Measurements from ENCODE around the gene DNM3.

The DNM3 gene

DNA sequence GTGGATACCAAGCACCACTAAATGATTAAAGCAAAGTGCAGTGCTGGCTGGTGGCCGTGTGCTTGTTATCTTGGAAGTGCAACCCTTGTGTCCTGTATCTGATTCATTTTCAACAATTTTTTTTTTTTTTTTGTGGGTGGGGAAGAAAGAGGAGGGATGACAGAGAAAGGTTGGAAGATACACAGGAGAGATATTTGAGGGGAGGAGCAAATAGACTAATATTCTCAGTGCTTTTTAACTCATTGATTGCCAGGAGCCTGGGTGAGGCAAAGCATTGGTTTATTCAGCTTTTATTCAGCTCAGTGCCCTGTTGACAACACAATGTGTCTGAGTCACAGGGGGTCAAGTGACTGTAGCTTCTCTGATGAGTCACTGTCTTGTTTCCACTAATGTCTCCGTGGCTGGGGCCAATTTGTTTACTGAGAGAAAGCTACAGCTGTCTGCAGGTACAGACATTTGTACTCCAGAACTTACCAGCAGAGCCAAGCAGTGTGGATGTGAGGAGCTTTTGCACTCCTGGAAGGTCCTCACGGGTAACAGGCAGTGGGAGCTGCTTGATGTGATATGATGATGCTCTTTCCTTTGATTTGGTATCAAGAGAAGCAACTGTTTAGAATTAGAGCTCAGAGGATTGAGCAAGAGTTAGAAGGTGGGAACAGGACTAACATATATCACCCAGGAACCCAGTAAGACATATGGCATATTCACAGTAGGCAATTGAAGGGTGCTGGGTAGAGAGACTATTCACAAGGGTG, 23.6 kb upstream of the DNM3 start:
- DNase-seq (ENCODE audit: low read depth in 2 of 2, low spot score in 1 of 2): no peak

GRCh38 chr1:171819946-171820345, 21.4 kb upstream of the DNM3 start:
- no peak for DNase-seq (ENCODE audit: low read depth in 2 of 2, low spot score in 1 of 2)

GRCh38 chr1:171826973-171827372, 14.3 kb upstream of the DNM3 start:
- DNase-seq (ENCODE audit: low read depth in 2 of 2, low spot score in 1 of 2): no peak

DNA sequence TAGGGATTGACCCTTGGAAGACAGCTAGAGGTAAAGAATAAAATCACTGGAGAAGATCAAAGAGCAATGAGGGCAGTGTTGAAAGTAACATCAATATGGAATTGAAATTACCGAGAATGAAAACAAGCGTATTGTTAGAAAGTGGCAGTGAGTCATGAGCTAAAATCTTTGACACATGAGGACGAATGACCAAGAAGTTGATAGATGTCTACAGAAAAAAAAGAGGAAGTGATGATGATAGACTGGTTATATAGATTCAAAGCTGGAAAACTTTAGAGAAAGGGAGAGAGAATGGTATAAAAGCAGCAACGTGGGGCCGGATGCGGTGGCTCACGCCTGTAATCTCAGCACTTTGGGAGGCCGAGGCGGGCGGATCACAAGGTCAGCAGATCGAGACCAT, 12.5 kb upstream of the DNM3 start:
- no peak for DNase-seq (ENCODE audit: low read depth in 2 of 2, low spot score in 1 of 2)

GRCh38 chr1:171833091-171833825, 8.0 kb upstream of the DNM3 start:
- no peak for DNase-seq (ENCODE audit: low read depth in 2 of 2, low spot score in 1 of 2)

- DNase-seq (ENCODE audit: low read depth in 2 of 2, low spot score in 1 of 2): no peak
These were observed 6.5 kb upstream of the DNM3 start for GRCh38 chr1:171834821-171835220.

DNA sequence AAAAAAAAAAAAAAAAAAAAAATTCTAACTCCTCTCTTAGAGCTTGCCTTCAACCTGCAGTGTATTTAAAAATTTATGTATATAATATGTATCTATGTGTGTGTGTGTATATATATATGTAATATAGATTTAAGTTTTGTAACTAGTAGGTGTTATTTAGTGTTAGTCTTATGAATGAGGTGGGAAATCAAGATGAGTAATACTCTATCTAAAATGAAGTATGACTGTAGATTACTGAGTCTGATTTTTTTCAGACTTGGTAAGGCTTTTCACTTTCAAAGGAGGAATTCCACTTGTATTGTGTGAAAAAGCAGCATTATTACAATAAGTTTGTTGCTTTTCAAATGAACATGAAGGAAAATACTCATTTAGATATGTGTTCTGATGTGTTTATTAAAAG, 5.4 kb upstream of the DNM3 start:
- no peak for DNase-seq (ENCODE audit: low read depth in 2 of 2, low spot score in 1 of 2)

DNA sequence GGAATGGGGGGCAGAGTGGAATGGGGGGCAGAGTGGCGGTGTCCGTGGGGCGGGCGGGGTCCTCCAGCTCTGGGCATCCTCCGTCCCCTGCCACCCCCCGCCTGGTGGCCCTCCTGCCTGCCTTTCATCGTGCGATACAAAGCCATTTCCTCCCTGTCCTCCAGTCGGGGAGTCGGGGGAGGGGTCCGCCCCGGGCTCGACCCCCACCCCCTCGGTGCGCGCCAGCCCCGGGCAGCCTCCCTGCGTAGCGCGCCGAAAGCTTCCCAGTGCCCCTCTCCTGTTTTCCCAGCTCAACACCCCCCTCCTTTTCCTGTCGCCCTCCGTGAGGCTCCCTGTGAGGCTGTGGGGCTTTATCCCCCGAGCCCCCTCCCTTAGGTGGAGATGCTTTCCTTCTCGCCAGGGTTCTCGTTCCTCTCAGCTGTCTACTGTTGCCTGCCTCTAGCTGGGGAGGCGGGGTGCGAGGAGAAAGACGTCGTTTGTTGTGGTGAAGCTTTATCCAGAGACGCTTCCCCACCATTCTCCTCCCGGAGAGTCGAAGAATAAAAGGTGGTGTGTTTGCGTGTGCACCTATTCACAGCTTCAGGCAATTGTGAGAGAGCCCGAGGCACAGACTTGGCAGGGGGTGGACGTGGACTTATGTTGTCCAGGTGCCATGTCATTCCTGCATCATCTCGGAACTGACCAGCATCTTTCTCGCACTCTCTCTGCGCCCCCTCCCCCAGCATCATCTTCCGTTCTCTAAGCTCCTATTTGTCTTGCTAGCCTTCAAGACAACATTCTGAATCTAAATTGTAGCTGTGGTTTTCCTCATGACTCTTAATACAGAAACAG, 848 bp downstream of the DNM3 start:
- DNase-seq (ENCODE audit: low read depth in 2 of 2, low spot score in 1 of 2): no peak

- no peak for DNase-seq (ENCODE audit: low read depth in 2 of 2, low spot score in 1 of 2)
These were observed 3.1 kb downstream of the DNM3 start for GRCh38 chr1:171844381-171844780.

DNA sequence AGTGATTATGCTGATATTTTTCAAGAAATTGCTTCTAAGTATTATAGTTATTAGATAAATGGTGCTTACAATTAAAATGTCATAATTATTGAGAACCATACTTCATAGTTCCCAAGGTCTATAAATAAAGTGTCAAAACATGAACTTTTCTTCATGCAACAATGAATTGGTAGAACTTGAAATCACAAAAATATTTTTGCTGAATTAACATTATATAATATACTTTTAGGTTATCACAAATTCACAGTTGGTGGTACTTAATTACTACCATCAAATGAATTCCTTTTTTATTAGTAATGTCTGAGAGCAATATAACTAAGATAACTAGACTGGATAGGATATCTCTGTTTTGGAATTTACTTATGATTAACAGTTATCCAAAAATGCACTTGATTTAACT, 4.7 kb downstream of the DNM3 start:
- DNase-seq (ENCODE audit: low read depth in 2 of 2, low spot score in 1 of 2): no peak

DNA sequence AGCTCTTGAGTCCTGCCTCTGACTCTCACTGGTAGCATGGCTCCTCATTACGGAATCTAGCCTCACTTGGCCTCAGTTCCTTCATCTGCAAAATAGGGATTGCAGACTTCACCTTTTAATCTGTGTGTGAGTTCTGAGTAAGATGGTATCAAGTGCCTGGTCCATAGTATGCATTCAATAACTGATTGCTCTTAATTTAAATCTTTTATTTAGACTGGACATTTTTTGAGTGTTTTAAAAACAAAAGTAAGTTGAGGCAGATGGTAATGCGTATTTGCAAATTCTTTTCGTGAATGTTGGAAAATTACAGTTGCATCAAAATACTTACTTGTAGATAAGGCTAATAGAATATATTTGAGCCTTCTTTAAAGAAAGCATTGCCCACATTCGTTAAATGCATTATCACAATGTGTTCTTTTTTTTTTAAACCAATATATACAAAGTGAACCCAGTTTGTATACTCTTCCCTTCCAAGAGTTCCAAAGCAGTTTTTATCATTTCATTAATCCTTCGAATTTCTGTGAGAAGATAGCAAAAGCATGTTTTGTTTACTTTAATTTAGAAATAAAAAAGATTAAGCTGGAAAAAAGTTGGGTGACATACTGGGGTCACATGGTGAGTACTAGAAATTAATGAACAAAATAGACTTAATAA, 8.1 kb downstream of the DNM3 start:
- no peak for DNase-seq (ENCODE audit: low read depth in 2 of 2, low spot score in 1 of 2)

- no peak for DNase-seq (ENCODE audit: low read depth in 2 of 2, low spot score in 1 of 2)
These were observed 9.5 kb downstream of the DNM3 start for GRCh38 chr1:171850651-171851350.

GRCh38 chr1:171852272-171852671, 11.0 kb downstream of the DNM3 start:
- no peak for DNase-seq (ENCODE audit: low read depth in 2 of 2, low spot score in 1 of 2)

DNA sequence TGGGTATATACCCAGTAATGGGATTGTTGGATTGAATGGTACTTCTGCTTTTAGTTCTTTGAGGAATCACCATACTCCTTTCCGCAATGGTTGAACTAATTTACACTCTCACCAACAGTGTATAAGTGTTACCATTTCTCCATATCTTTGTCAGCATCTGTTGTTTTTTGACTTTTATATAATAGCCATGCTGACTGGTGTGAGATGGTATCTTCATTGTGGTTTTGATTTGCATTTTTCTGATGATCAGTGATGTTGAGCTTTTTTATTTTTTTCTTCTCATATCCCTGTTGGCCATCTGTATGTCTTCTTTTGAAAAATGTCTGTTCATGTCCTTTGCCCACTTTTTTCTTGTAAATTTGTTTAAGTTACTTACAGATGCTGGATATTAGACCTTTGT, 14.1 kb downstream of the DNM3 start:
- no peak for DNase-seq (ENCODE audit: low read depth in 2 of 2, low spot score in 1 of 2)

DNA sequence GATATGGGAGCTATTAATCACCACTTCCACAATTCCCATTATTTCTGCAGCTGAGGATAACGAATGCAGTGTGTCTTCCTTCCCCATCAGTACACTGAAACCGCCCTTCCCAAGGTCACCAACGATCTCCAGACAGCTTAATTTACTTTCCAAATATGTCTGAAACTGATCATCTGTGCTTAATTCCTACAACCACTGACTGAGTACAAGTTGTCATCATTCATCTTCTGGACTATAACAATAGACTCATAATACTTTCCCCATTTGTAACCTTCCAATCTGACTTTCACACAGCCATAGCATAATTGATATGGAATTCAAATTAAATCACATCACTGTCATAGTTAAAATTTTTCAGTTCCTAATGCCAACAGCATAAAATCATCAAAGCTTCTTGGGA, 17.4 kb downstream of the DNM3 start:
- no peak for DNase-seq (ENCODE audit: low read depth in 2 of 2, low spot score in 1 of 2)

DNA sequence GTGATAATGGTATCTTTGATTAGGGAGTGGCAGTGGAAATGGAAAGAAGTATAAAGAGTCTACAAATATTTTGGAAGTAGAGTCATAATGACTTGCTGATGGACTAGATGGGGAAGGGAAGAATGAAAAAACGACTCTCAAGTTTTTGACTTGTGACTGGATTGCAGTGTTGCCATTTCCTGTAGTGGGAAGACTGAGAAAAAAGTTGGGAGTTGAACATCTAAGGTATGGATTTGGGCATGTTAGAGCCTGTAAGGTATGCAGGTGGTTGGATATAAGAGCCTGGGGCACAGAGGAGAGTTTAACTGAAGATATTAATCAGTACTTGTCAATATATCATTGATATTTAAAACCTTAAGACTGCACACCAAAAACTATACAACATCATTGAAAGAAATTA, 19.4 kb downstream of the DNM3 start:
- DNase-seq (ENCODE audit: low read depth in 2 of 2, low spot score in 1 of 2): no peak

DNA sequence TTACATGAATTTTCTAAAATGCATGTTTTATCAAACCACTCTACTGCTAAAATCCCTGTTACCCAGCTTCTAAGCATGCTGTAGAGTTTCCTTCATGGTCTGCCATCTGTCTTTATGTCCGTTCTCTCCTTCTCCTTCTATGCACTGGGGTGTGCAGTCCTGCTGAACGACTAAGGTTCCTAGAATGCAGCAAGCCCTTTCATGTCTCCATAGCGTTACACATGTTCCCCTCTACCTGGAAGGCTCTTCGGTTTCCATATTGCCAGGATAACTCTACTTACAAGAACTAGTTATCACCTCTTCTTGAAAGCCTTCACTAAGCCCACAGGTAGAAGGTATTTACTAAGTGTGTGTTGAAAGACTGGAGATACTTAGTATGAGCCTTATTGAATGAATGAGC, 22.2 kb downstream of the DNM3 start:
- no peak for DNase-seq (ENCODE audit: low read depth in 2 of 2, low spot score in 1 of 2)

DNA sequence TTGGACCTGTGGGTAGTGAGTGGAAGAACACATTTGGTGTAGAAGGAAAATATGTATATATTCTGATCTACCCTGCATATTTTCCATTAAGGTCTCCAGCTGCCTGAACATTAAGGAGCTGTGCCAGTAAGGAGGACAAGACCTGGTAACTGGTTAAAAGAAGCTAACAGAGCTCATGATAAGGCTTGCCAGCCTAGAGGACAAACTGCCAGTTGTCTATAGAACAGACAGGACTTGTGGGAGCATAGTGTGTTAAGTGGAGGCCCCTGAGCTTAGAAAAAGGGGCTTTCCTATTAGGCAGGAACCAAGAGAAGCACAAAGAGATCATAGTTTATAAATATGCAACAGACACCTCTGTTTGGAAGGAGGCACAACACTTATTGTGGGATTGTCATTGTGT, 23.0 kb downstream of the DNM3 start:
- no peak for DNase-seq (ENCODE audit: low read depth in 2 of 2, low spot score in 1 of 2)

GRCh38 chr1:171865106-171865505, 23.8 kb downstream of the DNM3 start:
- no peak for DNase-seq (ENCODE audit: low read depth in 2 of 2, low spot score in 1 of 2)

DNA sequence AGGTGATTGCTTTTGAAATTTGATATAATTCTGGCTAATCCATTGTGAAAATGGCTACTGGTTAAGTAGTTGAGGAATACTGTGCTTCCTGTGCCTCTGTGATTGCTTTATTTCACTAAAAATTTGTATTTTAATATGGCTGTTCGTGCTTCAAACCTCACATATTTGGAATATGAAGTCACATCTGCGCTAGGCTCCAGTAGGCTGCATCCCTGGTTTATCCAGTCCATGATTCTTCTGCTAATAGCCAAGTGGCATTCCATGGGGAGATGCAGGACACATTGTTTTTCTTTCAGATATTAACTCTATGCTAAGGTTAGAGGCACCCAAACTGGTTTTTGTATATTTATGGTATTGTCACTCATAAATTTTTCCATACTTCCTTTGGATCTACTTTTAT, 25.9 kb downstream of the DNM3 start:
- DNase-seq (ENCODE audit: low read depth in 2 of 2, low spot score in 1 of 2): no peak
